Measurements from ENCODE around the gene PDZD2.

Gene PDZD2

GRCh38 chr5:32157078-32157477, 518.1 kb downstream of the PDZD2 start:
- TF ChIP-seq CTCF (IDR thresholded peaks at IDR 0.05): no peak
- H3K4me1 ChIP-seq: peaks cover 0 to 76% (median 38%) of the 10 kb centered on the region in 4 donors
- no peaks in the 10 kb centered on the region for H3K36me3 ChIP-seq
- no peak overlapping the region for H3K27ac ChIP-seq
- H3K9me3 ChIP-seq: no peaks in the 10 kb centered on the region
- intact Hi-C loops (cut with DNase I; ENCODE audit: low total_unique reads): no loop called here
- H3K27me3 ChIP-seq: no peaks in the 10 kb centered on the region
- no peak for DNase-seq
- H3K4me3 ChIP-seq: no peak overlapping the region

DNA sequence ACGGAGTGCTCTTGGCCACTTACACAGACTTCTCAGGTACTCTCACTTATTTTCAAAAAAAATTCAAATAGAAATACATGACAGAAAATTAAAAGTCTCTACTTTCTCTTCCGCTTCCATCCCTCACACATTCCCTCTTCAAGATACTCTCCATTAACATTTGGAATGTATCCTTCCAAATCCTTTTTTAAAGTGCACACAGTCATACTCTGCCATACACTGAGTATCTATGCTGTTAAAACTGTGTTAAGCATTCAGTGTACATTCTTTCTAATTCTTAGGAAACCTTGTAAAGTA, 519.7 kb downstream of the PDZD2 start:
- intact Hi-C loops (cut with DNase I; ENCODE audit: low total_unique reads): no loop called here
- Histone ChIP-seq H3K36me3 (no peaks in the 10 kb centered on the region), H3K9me3 (no peaks in the 10 kb centered on the region), H3K4me3 (no peak overlapping the region), H3K4me1 (peaks cover 0 to 67% (median 34%) of the 10 kb centered on the region in 4 donors), H3K27ac (no peak overlapping the region), H3K27me3 (no peaks in the 10 kb centered on the region)
- TF ChIP-seq CTCF (IDR thresholded peaks at IDR 0.05): no peak
- DNase-seq: no peak

DNA sequence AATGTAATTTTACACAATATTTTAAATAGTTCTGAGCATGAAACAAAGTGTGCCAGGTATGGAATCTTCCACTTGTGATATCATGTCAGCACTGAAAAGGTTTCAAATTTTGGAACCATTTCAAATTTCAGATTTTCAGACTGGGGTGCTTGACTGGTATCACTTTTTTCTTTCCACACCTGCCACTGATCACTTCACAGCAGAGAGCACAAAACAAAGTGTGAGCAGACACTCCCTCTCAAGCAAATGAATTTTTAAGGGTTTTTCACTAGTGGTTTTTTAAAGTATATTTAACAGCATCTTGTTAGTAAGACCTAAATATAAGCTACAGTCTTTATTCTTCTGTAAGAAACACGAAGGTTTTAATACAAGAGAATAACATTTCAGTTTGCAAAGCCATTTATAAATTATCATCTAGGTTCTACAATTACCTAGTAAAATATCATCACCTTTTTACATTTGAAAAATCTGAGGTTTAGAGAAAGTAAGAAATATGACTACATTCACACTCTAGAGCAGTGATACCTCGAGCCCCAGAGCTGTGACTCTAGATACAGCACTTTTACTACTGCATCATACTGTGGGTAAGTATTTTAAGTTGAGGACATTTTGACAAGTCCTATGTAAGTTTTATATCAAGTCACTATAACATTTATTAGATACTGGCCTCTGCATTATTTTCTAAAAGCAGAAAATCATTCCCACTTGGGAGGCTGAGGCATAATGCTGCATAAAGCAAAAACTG, 520.6 kb downstream of the PDZD2 start:
- no peaks in the 10 kb centered on the region for H3K9me3 ChIP-seq
- no peak for DNase-seq
- H3K36me3 ChIP-seq: no peaks in the 10 kb centered on the region
- no peaks in the 10 kb centered on the region for H3K27me3 ChIP-seq
- no peak for TF ChIP-seq CTCF (IDR thresholded peaks at IDR 0.05)
- no peak overlapping the region for H3K4me3 ChIP-seq
- no peak overlapping the region for H3K27ac ChIP-seq
- H3K4me1 ChIP-seq: peaks cover 0 to 67% (median 28%) of the 10 kb centered on the region in 4 donors
- intact Hi-C loops (cut with DNase I; ENCODE audit: low total_unique reads): no loop called here

DNA sequence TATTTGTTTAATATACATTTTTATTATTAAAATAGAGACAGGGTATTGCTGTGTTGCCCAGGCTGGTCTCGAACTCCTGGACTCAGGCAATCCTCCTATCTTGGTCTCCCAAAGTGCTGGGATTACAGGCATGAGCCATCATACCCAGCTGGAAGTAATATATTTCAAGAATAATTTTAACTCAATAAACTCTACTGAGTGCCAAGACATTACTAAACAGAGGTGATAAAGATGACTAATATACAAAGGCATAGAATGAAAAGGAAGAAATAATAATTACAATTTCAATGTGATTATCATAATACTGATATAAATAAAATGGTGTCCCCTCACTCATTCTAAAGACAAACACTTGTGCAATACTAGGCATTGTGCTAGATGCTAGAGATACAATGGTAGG, 521.3 kb downstream of the PDZD2 start:
- Histone ChIP-seq H3K4me3 (no peak overlapping the region), H3K9me3 (no peaks in the 10 kb centered on the region), H3K27ac (no peak overlapping the region), H3K36me3 (no peaks in the 10 kb centered on the region), H3K27me3 (no peaks in the 10 kb centered on the region), H3K4me1 (peaks cover 0 to 67% (median 31%) of the 10 kb centered on the region in 4 donors)
- no peak for DNase-seq
- intact Hi-C loops (cut with DNase I; ENCODE audit: low total_unique reads): no loop called here
- no peak for TF ChIP-seq CTCF (IDR thresholded peaks at IDR 0.05)

All from tibial artery (tissue), 4 donors.